Activated CD4-positive, alpha-beta T cell treated with anti-CD3 and anti-CD28 coated beads for 36 hours (primary cell): ENCODE measurements around the gene CDK11B. TPM values are rescaled to one million over a fixed set of nuclear protein-coding genes. Genes with fewer than 3 reads are reported as not detected.
"Not testable (repeated sequence)": the region's sequence is repeated elsewhere in the genome, so short reads cannot be mapped to it uniquely, and the experiment has no call there.

Experiments used
- ATAC-seq: fragments of 200-7000 bp; cut with Tn5 transposase; one replicate; pipeline ENCODE4 v1.10.0; 2021; ENCODE audit warnings: mild to moderate bottlenecking, moderate library complexity
- CTCF ChIA-PET: fragments of 350-600 bp; sonication (Branson Sonifier 250); formaldehyde crosslinking; loops from one replicate; lab custom pipeline; 2021; ENCODE audit warnings: antibody characterized with exemption; lab: Charles Lee
- POLR2A ChIA-PET: fragments of 350-600 bp; sonication (Branson Sonifier 250); formaldehyde crosslinking; loops from one replicate; lab custom pipeline; 2021; ENCODE audit warnings: antibody characterized with exemption, inconsistent platforms; lab: Charles Lee
- DNase-seq: peaks from one replicate; pipeline ENCODE4 v3.0.0-alpha.2; 2020
- H3K27ac Mint-ChIP-seq: one replicate; pipeline ENCODE4 v1.8.0; 2021; ENCODE audit warnings: mixed read lengths
- H3K27me3 Mint-ChIP-seq: one replicate; pipeline ENCODE4 v1.8.0; 2021; ENCODE audit warnings: mixed read lengths
- H3K36me3 Mint-ChIP-seq: one replicate; pipeline ENCODE4 v1.8.0; 2021; ENCODE audit warnings: low read depth, mixed read lengths
- H3K4me1 Mint-ChIP-seq: one replicate; pipeline ENCODE4 v1.8.0; 2021; ENCODE audit warnings: mixed read lengths
- H3K4me3 Mint-ChIP-seq: one replicate; pipeline ENCODE4 v1.8.0; 2021; ENCODE audit warnings: mild to moderate bottlenecking, moderate library complexity, mixed read lengths
- H3K9me3 Mint-ChIP-seq: one replicate; pipeline ENCODE4 v1.8.0; 2021; ENCODE audit warnings: low read depth, mixed read lengths
- intact Hi-C, 2 experiments: fragments of 100-400 bp; cut with DNase I in 1 of 2; cut with micrococcal nuclease in 1 of 2; formaldehyde crosslinking; loops; one replicate each; pipeline versions ENCODE4 v1.14.2 to v1.15.1; 2022 to 2024; cut with DNase I, micrococcal nuclease
- total RNA-seq, 2 experiments: library from RNA; stranded (reverse); gene quantifications; one replicate each; pipeline ENCODE4 v1.2.3, GENCODE V29; 2021

CDK11B gene
- 10 to 100 TPM; 36.3 to 38.8 TPM for total RNA-seq

DNA sequence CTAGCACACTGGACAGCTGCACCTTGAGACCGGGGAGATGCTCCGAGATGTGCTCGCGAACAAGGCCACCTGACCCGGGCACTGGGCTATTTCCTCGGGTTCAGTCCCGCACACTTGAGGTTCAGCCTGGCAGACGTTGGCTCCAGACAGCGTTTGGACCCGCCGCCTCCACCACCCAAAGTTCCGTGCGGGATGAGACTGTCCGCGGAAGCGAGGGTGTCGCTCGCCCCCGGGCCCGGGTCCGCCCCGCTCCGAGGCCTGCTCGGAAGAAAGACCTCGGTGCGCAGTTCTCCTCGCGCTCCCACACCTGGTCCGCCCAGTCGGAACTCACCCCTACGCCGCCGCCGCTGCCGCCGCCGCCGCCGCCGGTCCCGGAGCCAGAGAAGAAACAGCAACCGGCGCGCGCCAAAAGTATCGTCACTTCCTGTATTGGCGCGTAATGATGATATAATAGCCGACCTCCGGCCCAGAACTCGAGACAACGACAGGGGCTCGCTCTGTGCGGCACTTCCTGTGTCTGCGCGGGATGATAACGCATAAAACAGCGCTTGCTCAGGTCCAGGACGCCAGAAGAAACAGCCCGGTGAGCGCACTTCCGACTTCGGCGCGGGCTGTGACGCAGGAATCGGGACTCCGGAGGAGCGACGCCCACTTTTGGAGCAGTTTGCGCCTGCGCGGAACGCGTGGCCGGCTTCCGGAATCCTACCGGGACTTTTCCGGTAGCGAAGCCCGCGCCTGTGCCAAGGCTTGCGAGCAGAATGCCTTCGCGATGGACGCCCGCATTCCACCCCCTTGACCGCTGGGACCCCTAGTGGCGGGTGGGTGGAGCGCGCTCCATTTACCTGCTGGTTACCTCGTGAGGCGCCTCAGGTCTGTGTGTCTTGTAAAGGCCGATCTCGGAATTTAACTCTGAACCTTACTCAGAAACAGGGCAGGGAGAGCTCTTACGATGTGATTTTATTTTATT is at the start of gene CDK11B:
Gene CDK11B (minus strand): TSS at position 422 of the 967 bp plus-strand sequence. CDS start 1,519 bp downstream, outside the sequence.
- intact Hi-C loops = loop anchor here in 1 of 2 experiments (1.0 to 5.0 kb wide), 10 partner anchors 28 to 284 kb away; partner anchors contain the start of genes ATAD3B, AURKAIP1, CCNL2 and GNB1
- H3K27me3 Mint-ChIP-seq, CTCF ChIA-PET, H3K9me3 Mint-ChIP-seq, H3K4me1 Mint-ChIP-seq: not testable (repeated sequence)
- Mint-ChIP-seq H3K36me3 (peaks cover 11% of the 10 kb centered on the region), H3K27ac (peak within 1 kb of the TSS; percentile 99), H3K4me3 (peak within 1 kb of the TSS; percentile 90)
- ATAC-seq (peak; percentile 95), DNase-seq (peak; percentile 96)
- POLR2A ChIA-PET = interaction anchor here (0.7 kb wide), 1 partner anchor 56 kb away, joined by 4 read pairs; no protein-coding TSS in a partner anchor

DNA sequence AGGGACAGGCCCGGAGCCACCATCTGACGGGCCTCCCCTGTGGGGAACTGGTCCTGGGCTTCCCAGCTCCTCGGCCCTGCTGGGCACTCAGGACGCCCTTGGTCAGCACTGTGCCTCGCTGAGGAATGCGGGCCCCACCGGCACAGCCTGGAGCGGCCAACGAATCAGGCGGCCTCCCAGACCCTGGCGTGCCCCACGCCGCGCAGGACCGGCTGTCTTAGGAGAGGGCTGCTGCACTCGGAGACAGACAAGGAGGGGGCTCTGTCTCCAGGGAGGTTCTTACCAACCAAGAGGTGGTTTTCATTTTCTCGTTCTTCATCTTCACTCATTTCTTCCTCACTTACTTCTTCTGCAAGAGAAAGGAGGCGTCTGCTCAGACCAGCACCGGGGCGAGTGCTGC is 49.1 kb upstream of the CDK11B start:
- CTCF ChIA-PET, H3K4me1 Mint-ChIP-seq, POLR2A ChIA-PET, DNase-seq, H3K27ac Mint-ChIP-seq, intact Hi-C loops, ATAC-seq, H3K4me3 Mint-ChIP-seq, H3K36me3 Mint-ChIP-seq, H3K27me3 Mint-ChIP-seq, H3K9me3 Mint-ChIP-seq: not testable (repeated sequence)

DNA sequence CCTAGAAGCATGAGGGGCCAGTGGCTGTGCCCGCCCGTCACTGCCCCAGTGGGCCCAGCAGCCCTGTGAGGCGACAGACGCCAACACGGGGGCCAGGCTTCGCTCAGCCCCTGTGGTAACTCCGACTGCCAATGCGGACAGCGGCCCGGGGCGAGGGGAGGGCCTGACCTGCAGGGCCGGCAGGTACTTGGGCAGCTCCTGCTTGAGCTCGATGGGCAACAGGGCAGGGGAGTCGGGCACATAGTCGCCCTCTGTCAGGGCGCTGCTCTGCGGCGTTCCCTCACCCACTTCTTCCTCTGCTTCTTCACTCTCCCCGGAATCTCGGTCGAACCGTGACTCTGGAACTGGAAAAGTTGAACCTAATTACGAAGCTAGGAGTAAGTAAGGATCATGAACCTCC is 48.4 kb upstream of the CDK11B start:
- not testable (repeated sequence) for H3K36me3 Mint-ChIP-seq, H3K4me1 Mint-ChIP-seq

DNA sequence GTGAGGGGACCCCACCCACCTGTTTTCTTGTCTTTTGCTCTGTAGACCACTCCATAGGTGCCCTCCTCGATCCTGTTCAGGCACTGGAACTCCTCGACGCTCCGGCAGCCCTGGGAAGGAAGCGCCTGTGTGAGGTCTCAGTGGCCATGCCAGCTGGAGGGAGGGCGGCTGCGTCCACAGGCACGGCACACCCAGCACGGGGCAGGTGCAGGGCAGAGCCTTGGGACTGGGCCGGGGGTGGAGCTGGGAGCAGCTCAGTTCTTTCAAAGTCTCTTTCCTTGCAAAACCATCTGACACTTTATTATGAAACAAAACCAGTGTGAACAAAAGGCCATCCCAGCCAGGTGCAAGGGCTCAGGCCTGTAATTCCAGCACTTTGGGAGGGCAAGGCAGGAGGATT is 46.8 kb upstream of the CDK11B start:
- H3K27me3 Mint-ChIP-seq, ATAC-seq, H3K9me3 Mint-ChIP-seq: not testable (repeated sequence)

More for the DNA sequence above, 48.4 kb upstream of the CDK11B start:
- H3K4me3 Mint-ChIP-seq, intact Hi-C loops, H3K9me3 Mint-ChIP-seq, H3K27ac Mint-ChIP-seq, CTCF ChIA-PET, DNase-seq, ATAC-seq, POLR2A ChIA-PET, H3K27me3 Mint-ChIP-seq: not testable (repeated sequence)

DNA sequence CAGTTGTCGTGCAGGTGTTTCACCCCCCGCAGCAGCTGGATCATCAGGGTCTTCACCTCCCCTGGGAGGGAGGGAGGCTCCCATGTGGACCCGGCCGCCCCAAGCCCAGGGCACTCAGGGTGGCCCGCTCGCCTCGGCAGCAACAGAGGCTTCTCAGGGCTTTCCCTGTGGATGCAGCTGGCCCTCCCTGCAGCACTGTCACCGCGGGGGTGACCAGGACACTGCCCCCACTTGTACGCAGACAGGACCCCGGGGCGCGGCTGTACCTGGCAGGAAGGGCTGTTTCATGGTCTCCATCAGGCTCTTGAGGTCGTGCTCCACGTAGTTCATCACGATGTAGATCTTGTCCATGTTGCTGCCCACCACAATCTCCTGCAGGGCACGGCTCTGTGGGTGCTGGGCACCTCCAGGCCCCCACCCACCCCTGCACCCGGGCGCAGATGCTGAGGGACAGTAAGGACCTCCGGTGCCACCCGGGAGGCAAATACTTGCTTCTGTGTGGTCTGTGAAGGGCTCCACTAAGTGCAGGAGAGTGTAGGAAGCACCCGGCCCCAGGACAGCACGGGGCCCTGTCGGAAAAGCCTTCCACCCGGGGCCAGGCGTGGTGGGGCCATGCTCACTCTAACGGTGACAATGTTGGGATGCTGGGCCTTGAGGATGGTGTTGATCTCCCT is 45.6 kb upstream of the CDK11B start:
- H3K27me3 Mint-ChIP-seq, POLR2A ChIA-PET, intact Hi-C loops, H3K36me3 Mint-ChIP-seq, DNase-seq, H3K4me3 Mint-ChIP-seq, H3K27ac Mint-ChIP-seq, ATAC-seq, H3K4me1 Mint-ChIP-seq, CTCF ChIA-PET, H3K9me3 Mint-ChIP-seq: not testable (repeated sequence)

More for the DNA sequence above, 46.8 kb upstream of the CDK11B start:
- CTCF ChIA-PET, H3K27ac Mint-ChIP-seq, POLR2A ChIA-PET, H3K4me1 Mint-ChIP-seq, H3K4me3 Mint-ChIP-seq, intact Hi-C loops, H3K36me3 Mint-ChIP-seq, DNase-seq: not testable (repeated sequence)

DNA sequence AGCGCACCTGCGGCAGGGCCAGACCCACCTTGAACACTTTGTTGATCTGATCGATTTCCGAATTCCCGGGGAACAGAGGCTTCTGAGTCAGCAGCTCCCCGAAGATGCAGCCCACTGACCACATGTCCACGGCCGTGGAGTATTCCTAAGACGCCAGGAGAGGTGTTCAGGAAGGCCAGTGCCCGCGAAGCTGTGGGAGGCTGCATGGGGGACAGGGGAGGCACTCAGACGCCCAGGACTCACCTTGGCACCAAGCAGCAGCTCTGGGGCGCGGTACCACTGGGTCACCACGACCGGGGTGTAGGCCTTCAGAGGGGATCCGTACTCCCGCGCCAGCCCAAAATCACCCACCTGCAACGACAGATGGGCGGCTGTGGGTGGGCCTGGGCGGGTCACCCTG is 45.0 kb upstream of the CDK11B start:
- Mint-ChIP-seq H3K4me1 (no peaks in the 10 kb centered on the region), H3K36me3 (peaks cover 4% of the 10 kb centered on the region), H3K9me3 (no peaks in the 10 kb centered on the region), H3K4me3 (no peak overlapping the region), H3K27ac (no peak overlapping the region), H3K27me3 (peaks cover 2% of the 10 kb centered on the region)
- CTCF ChIA-PET = no interaction called here
- intact Hi-C loops = no loop called here
- no peak for DNase-seq
- no peak for ATAC-seq
- POLR2A ChIA-PET = no interaction called here

DNA sequence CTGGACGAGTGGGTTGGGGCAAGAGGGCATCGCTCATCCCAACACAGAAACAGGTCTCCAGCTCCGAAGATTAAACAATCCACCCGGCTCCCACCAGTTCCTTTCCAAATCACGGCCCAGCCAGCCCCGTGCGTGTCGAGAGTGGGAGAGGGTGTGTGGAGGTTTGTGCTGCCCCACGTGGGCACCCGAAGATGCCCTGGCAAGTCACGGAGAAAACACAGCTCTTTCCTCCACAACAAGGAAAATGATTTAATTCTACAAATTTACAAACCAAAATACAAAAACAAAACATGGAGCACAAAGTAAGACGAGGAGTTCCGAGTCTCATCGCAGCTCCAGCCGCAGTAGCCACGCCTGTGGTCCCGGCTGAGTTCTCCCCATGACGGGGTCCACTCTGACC is 43.7 kb upstream of the CDK11B start:
- DNase-seq, H3K27me3 Mint-ChIP-seq, CTCF ChIA-PET, H3K27ac Mint-ChIP-seq, H3K4me1 Mint-ChIP-seq, H3K9me3 Mint-ChIP-seq, POLR2A ChIA-PET, ATAC-seq, H3K4me3 Mint-ChIP-seq, intact Hi-C loops, H3K36me3 Mint-ChIP-seq: not testable (repeated sequence)

DNA sequence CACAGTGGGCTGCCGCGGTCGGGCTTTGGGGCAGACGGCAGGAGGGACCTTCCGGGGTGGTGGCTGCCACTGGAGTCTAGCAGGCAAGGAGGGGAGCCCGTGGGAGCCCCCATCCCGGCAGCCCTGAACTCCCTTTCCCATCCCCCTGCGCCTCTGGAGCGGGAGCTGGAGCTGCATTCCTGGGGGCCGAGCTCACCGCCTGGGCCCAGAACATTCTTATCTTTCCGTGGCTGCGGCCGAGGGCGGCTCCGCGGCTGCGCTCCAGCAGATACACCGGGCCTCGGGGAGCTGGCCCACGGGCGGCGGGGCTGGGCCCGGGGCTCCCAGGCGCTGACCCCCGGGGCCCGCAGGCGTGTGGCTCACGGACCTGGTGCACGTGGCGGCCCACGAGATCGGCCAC is 41.8 kb upstream of the CDK11B start:
- H3K27me3 Mint-ChIP-seq, intact Hi-C loops, H3K9me3 Mint-ChIP-seq, POLR2A ChIA-PET, H3K36me3 Mint-ChIP-seq, DNase-seq, H3K4me3 Mint-ChIP-seq, CTCF ChIA-PET, ATAC-seq, H3K27ac Mint-ChIP-seq, H3K4me1 Mint-ChIP-seq: not testable (repeated sequence)

DNA sequence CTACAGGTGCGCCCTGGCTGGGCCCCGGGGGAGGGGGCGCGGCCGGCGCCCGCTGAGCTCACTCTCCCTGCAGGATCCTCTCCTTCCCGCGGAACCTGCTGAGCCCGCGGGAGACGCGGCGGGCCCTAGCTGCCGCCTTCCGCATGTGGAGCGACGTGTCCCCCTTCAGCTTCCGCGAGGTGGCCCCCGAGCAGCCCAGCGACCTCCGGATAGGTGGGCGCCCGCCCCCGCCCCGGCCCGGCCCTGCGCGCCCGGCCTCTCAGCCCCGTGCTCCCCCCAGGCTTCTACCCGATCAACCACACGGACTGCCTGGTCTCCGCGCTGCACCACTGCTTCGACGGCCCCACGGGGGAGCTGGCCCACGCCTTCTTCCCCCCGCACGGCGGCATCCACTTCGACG is 41.3 kb upstream of the CDK11B start:
- POLR2A ChIA-PET = not testable (repeated sequence)

DNA sequence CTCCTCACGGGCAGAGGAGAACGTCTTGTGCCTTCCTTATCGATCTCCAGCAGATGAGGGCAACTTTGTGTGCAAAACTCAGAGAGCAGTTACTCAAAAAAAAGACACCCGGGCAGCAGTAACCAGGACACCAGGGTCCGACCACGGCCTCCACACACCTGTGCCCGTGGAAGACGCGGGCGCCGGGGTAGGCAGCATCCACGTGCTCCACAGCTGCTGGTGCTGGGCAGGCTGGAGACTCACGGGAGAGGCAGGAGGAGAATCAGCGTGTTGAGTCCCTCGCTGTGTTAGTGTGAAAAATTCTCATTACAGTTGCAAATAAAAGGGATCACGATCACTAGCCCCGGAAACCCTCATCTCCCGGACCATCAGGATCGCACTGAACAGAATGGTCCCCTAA is 40.3 kb upstream of the CDK11B start:
- H3K27me3 Mint-ChIP-seq, ATAC-seq, DNase-seq, H3K27ac Mint-ChIP-seq, POLR2A ChIA-PET, H3K4me3 Mint-ChIP-seq, H3K9me3 Mint-ChIP-seq, H3K36me3 Mint-ChIP-seq, CTCF ChIA-PET, H3K4me1 Mint-ChIP-seq: not testable (repeated sequence)
- intact Hi-C loops = loop anchor here in 1 of 2 experiments (10.0 kb wide), 1 partner anchor 46 kb away; no protein-coding TSS in a partner anchor

More for the DNA sequence above, 41.3 kb upstream of the CDK11B start:
- H3K9me3 Mint-ChIP-seq, H3K36me3 Mint-ChIP-seq, H3K4me3 Mint-ChIP-seq, H3K27ac Mint-ChIP-seq, DNase-seq, intact Hi-C loops, H3K4me1 Mint-ChIP-seq, CTCF ChIA-PET, H3K27me3 Mint-ChIP-seq: not testable (repeated sequence)
- ATAC-seq = peak; percentile 40

DNA sequence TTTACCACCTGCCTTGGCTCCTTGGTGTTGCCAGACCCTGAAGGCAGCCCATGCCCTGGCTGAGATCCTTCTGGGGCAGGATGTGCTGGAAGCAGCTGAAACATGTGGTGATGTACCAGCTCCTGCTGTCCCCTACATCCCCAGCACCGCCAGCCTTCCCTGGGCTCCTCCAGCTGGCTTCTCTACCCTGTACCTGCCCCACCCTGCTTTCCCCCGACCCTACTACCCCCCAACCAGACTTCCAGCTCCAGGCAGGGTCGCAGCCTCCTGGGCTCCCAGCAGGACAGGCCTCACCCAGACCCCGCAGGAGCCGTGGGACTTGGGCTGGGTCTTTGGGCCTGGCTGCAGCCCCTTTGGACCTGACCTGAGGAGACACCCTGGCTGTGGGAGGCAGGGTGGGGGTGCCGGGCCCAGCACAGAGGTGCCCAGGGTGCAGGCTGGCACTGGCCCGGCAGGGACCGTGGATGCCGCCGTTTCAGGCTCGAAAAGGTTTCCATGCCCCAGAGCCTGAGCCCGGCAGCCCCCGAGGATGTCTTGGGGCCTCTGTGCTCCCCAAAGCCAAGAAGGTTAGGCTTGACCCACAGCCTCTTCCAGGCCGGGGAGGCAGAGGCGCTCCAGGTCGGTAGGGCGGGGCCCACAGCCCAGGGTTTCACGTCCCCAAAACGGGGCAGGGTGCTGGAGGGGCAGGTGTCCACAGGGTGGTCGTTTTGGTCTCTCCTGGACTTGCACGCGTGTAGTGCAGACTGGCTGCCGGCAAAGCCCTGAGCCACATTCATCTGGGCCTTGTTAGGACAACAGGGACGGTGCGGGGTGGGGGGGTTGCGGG is 38.8 kb upstream of the CDK11B start:
- DNase-seq, H3K4me3 Mint-ChIP-seq, ATAC-seq, H3K4me1 Mint-ChIP-seq, POLR2A ChIA-PET, CTCF ChIA-PET, H3K27me3 Mint-ChIP-seq, H3K9me3 Mint-ChIP-seq, H3K36me3 Mint-ChIP-seq, H3K27ac Mint-ChIP-seq: not testable (repeated sequence)
- intact Hi-C loops = loop anchor here in 1 of 2 experiments (10.0 kb wide), 1 partner anchor 47 kb away; no protein-coding TSS in a partner anchor
